Astrocyte of the spinal cord (primary cell): ENCODE data around the gene CDK14.
"Not testable (repeated sequence)": the region's sequence is repeated elsewhere in the genome, so short reads cannot be mapped to it uniquely, and the experiment has no call there.

Experiments
- DNase-seq: peaks from one replicate; pipeline ENCODE4 v3.0.0; 2011; ENCODE audit warnings: low read depth, low spot score
- H3K4me3 ChIP-seq: 2 replicates; pipeline ENCODE4 v1.5.1; 2011; ENCODE audit warnings: low read depth, mild to moderate bottlenecking, low read length, moderate library complexity
- in situ Hi-C: cut with HindIII; loops from 2 replicates; pipeline ENCODE4 v1.10.0; 2017; ENCODE audit warnings: low sequenced_read_pairs
- TF ChIP-seq, protein P1 (sequence below): IDR thresholded peaks from 2 replicates; pipeline ENCODE4 v1.5.1; 2012; ENCODE audit warnings: low read depth, mild to moderate bottlenecking, low read length, inconsistent platforms

CDK14 gene

DNA sequence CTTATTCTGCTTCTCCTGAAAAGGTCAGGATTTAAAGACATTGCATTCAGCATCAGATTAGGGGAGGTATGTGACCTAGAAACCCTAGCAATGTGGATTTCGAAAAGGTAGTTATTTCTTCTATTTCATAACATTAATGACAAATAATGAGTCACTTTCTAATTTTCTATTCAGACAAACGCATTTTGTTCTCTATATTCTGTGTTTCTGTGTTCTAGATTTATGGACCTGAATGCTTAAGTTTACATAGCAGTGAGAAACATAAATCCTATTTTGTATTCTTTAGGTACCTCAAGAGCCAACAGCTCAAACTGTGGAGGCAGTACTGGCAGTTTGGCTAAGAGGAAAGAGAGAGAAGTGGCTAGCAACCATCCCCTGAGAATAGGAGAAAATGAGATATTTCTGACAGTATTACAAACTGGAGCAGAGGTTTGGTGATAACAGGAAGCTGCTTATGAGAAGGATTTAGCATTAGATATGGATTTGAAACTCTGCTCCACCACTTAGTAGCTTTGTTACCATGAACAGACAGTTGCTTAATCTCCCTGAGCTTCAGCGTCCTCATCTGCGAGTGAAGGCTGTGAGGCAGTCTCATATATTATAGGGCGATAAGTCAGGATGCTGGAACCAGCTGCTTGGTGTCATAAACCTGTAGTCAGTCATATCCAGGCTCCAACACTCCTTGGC is 28.2 kb downstream of the CDK14 start:
- in situ Hi-C loops, result no loop called here
- DNase-seq, result peak; percentile 31
- no peak overlapping the region for H3K4me3 ChIP-seq
- TF ChIP-seq, protein P1, sequence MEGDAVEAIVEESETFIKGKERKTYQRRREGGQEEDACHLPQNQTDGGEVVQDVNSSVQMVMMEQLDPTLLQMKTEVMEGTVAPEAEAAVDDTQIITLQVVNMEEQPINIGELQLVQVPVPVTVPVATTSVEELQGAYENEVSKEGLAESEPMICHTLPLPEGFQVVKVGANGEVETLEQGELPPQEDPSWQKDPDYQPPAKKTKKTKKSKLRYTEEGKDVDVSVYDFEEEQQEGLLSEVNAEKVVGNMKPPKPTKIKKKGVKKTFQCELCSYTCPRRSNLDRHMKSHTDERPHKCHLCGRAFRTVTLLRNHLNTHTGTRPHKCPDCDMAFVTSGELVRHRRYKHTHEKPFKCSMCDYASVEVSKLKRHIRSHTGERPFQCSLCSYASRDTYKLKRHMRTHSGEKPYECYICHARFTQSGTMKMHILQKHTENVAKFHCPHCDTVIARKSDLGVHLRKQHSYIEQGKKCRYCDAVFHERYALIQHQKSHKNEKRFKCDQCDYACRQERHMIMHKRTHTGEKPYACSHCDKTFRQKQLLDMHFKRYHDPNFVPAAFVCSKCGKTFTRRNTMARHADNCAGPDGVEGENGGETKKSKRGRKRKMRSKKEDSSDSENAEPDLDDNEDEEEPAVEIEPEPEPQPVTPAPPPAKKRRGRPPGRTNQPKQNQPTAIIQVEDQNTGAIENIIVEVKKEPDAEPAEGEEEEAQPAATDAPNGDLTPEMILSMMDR, result no peak

DNA sequence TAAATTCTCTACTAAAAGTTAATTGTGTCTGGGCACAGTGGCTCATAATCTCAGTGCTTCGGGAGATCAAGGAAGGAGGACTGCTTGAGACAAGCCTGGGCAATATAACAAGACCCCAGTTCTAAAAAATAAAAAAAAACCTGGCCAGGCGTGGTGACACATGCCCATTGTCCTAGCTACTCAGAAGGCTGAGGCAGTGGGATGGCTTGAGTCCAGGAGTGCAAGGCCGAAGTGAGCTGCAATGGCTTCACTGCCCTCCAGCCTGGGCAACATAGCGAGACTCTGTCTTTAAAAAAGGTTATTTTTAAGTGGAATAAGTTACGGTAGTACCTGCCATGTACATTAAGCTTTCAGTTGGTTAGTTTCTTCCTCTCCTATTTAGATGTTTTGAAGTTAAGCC is 28.9 kb downstream of the CDK14 start:
- TF ChIP-seq, protein P1, result no peak
- DNase-seq, result peak; percentile 6
- in situ Hi-C loops, result no loop called here

DNA sequence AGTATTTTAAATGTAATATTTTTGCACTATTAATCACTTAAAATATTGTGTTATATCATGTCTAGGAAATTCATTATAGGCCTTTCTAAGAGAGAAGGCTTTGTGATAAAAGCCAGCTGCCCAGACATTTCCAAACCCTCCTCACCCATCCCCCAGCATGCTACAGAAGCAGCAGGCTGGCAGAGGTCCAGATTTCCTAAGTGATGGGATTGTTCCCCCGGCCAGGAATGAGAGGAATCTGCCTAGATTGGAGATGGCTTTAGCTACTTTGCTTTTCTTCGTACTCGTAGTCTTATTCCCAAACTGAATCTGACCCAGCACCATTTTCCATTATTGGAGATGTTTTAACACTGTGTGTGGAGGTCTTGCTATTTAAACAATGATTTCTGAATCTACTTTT is 29.4 kb downstream of the CDK14 start:
- TF ChIP-seq, protein P1, result no peak
- in situ Hi-C loops, result no loop called here
- no peak overlapping the region for H3K4me3 ChIP-seq
- peak; percentile 47 for DNase-seq

More for the DNA sequence above, 28.9 kb downstream of the CDK14 start:
- no peak overlapping the region for H3K4me3 ChIP-seq

DNA sequence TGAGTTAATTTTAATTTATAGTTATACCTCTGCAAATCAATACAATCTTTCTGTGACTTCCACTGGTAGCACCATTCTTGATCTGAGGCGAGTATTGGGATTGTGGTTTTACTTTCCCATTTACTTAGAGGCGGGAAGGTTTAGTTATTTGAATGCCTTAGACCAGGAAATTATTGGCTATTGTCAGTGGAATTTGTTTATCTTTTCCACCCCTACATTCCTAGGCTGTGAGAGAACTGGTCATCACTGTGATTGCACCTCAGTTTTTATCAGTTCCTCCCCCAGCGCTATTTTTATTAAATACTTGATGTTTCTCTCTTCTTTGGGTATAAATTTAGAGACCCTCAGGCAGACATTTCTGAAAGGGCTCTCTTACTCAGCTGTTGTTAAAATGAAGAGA is 29.9 kb downstream of the CDK14 start:
- in situ Hi-C loops, result no loop called here
- TF ChIP-seq, protein P1, result no peak
- peak; percentile 42 for DNase-seq
- no peak overlapping the region for H3K4me3 ChIP-seq

DNA sequence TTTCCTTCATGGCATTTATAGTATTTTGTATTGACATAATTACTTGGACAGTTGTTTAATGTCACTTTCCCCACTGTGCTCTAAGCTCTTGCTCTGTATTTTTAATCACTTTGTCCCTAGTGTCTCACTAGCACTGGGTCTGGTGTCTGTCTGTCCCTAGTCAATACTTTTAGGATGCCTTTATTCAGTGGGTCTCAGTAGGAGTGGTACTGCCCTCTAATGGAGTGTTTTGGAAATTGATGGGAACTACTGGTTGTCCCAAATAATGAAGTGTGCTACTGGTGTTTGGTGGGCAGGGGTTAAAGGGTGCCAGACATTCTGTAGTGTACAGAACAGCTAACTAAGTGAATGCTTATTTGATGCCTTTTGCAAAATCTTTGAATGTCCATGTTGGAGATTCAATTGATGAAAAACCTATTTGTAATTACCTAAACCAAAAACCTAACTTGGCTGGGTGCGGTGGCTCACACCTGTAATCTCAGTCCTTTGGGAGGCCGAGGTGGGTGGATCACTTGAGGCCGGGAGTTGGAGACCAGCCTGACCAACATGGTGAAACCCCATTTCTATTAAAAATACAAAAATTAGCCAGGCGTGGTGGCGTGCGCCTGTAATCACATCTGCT is 33.3 kb downstream of the CDK14 start:
- TF ChIP-seq, protein P1, result peak; percentile 60
- no peak overlapping the region for H3K4me3 ChIP-seq
- in situ Hi-C loops, result no loop called here
- peak; percentile 60 for DNase-seq

DNA sequence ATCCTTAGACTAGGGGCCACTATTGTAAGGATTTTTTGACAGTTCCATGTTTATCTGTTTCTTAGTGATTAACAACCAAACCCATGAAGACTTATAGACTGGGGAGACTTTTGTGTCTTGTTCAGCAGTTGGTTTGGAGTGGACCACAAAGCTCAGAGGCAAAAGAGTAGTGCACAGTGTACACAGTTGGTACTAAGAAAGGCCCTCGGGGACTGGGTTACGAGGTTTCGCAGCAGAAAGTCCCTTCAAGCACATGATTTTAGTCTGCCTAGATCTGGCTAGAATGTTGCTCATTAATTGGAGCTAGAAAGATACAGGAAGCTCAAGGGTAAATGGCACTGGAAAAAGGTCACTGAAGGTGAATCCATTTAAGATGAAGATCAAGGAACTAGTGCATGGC is 35.4 kb downstream of the CDK14 start:
- in situ Hi-C loops, result no loop called here
- DNase-seq, result no peak
- H3K4me3 ChIP-seq, result no peak overlapping the region
- TF ChIP-seq, protein P1, result no peak

DNA sequence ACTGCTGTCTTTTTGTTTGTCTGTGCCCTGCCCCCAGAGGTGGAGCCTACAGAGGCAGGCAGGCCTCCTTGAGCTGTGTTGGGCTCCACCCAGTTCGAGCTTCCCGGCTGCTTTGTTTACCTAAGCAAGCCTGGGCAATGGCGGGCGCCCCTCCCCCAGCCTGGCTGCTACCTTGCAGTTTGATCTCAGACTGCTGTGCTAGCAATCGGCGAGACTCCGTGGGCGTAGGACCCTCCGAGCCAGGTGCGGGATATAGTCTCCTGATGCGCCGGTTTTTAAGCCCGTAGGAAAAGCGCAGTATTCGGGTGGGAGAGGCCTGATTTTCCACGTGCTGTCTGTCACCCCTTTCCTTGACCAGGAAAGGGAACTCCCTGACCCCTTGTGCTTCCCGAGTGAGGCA is 43.6 kb downstream of the CDK14 start:
- in situ Hi-C loops, DNase-seq, H3K4me3 ChIP-seq: not testable (repeated sequence)
